Fibroblast of skin of left quadriceps (primary cell): ENCODE results near the gene ISCA2.
"Not testable (repeated sequence)": the region's sequence is repeated elsewhere in the genome, so short reads cannot be mapped to it uniquely, and the experiment has no call there.

Source experiments
- DNase-seq, 2 experiments: peaks; one replicate each; pipeline ENCODE4 v3.0.0-alpha.2; 2013; ENCODE audit warnings: low read depth in 2 of 2

ISCA2 gene

GRCh38 chr14:74528406-74528805 is 34.8 kb downstream of the ISCA2 start:
- no peak for DNase-seq

DNA sequence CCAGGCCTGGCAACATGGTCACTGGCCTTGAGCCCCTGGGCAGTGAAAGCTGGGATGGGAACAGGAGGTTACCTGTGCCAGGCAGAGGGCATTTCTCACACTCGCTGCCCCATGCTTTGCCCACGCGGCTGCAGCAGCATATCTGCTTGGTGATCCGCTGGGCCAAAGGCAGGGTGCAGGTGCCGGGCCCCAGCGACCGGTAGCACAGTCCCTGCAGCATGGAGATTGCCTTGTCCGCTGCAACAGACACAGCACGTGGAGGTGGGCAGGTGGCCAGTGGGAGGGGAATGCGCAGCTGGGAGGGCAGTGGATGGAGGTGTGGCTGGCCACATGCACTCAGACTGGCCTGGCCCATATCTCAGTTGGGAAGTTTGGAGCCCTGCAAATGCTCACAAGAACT is 35.3 kb downstream of the ISCA2 start:
- DNase-seq, result no peak

DNA sequence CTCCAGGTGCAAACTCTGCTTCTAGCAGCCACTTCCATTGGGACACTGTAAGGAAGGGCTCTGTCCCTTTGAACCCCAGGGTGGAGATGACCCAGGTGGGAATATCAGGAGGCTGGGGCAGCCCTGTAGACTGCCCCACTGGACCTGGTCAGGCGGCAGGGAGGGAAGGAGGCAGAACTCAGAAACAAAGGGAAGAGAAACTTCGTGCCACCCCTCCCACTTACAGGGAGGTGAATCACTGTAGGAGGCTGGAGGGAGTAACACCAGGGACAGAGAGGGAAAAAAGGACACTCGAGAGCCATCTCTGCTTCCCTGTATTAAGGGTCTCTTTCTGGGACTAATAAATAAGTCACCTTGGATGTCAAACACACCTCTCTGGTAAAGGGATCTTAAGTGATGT is 37.4 kb downstream of the ISCA2 start:
- no peak for DNase-seq

- no peak for DNase-seq
Measured at GRCh38 chr14:74531467-74531866, 37.9 kb downstream of the ISCA2 start.

- no peak for DNase-seq
Measured at GRCh38 chr14:74532246-74532645, 38.7 kb downstream of the ISCA2 start.

DNA sequence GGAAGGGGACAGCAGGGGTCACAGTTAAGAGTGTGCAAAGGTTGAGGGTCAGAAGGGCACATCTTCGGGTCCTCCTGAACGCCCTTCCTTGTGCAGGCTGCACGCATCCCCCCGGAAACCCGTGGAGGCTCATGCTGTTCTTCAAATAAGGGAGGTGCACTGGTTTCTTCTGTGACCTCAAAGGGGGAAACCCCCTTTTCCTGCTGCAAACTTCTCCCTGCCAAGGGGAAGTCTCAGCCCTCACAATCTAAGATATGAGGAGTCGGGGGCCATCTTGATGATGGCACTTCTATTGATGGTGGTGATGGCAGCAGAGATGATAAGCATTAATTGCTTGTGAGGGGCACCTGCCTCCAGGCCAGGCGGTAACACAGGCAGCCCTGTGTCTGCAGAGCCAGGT is 40.0 kb downstream of the ISCA2 start:
- no peak for DNase-seq

GRCh38 chr14:74535756-74536325 is 42.3 kb downstream of the ISCA2 start:
- DNase-seq, result no peak

GRCh38 chr14:74536336-74536735 is 42.8 kb downstream of the ISCA2 start:
- not testable (repeated sequence) for DNase-seq

- no peak for DNase-seq
Measured at GRCh38 chr14:74538411-74539391, 45.1 kb downstream of the ISCA2 start.

DNA sequence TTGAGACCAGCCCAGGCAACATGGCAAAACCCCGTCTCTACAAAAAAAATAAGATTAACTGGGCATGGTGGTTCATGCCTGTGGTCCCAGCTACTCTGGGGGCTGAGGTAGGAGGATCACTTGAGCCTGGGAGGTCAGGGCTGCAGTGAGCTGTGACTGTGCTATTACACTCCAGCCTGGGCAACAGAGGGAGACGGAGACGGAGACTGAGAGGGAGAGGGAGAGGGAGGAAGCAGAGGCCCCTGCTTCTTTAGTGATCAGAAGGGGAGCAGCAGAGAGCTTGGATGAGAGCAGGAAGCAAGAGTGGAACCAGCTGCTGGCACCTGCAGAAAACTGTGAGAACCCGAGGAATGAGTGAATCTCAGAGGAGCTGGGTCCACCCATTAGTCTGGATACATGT is 45.9 kb downstream of the ISCA2 start:
- no peak for DNase-seq

DNA sequence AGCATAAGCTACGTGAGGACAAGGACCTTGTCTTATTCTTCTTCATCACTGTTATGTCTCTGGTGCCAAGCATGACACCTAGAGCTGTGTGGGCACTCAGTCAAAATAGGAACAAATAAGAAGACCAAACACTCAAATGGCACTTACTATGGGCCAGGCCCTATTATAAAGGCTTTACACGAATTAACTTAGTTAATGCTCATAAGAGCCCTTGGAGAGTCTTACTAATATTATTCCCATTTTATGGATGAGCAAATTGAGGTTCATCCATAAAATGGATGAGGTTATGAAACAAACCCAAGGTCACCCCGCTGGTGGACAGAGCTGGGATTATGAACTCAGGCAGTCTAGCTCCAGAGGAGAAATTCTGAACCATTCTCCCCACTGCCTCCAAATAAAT is 47.7 kb downstream of the ISCA2 start:
- DNase-seq, result no peak

- no peak for DNase-seq
Measured at GRCh38 chr14:74542056-74542685, 48.6 kb downstream of the ISCA2 start.

GRCh38 chr14:74543771-74544438 is 50.3 kb downstream of the ISCA2 start:
- no peak for DNase-seq

- DNase-seq, result no peak
Measured at GRCh38 chr14:74545386-74545785, 51.8 kb downstream of the ISCA2 start.

- no peak for DNase-seq
Measured at GRCh38 chr14:74546416-74546815, 52.9 kb downstream of the ISCA2 start.
